ENCODE measurements around the gene DEFB110. TPM values are rescaled to one million over a fixed set of nuclear protein-coding genes. Genes with fewer than 3 reads are reported as not detected.

The DEFB110 gene
- total and polyA plus RNA-seq, 2 donors (not counting 1 experiment from before 2014, with no cell fraction given): not detected

GRCh38 chr6:50007819-50008218 lies 14.0 kb downstream of the DEFB110 start:
- Histone ChIP-seq H4K20me1 (ENCODE audit: control insufficient read depth, extremely low read depth, insufficient read depth, low read length) (no peaks in the 10 kb centered on the region), H3K27ac (ENCODE audit: insufficient read depth, low read length) (no peak overlapping the region), H3K9me3 (ENCODE audit: control insufficient read depth, insufficient read depth, low read depth, low read length) (no peaks in the 10 kb centered on the region), H3K9ac (ENCODE audit: insufficient read depth, low read length) (no peak overlapping the region), H3K4me3 (replicated peaks in 1 of 4; ENCODE audit: control extremely low read depth in 1 of 4, insufficient read depth in 1 of 4, low read depth in 3 of 4, low read length in 4 of 4) (no peak overlapping the region), H3K27me3 (ENCODE audit: control insufficient read depth, insufficient read depth, low read length) (no peaks in the 10 kb centered on the region), H3K4me2 (ENCODE audit: extremely low read depth, insufficient read depth, low read length) (no peak overlapping the region), H2AFZ (ENCODE audit: low read length) (no peak overlapping the region), H3K79me2 (ENCODE audit: control insufficient read depth, insufficient read depth, low read length) (no peaks in the 10 kb centered on the region), H3K36me3 (ENCODE audit: control insufficient read depth, insufficient read depth, low read length) (no peaks in the 10 kb centered on the region), H3K4me1 (ENCODE audit: control insufficient read depth, extremely low read depth, insufficient read depth, low read length) (no peaks in the 10 kb centered on the region)
- DNase-seq (ENCODE audit: low read depth in 2 of 2): peak; percentile 32 to 71
- TF ChIP-seq CTCF (conservative IDR thresholded peaks at IDR 0.05 in 1 of 2, IDR thresholded peaks at IDR 0.05 in 1 of 2; ENCODE audit: low read depth in 1 of 2, low read length in 2 of 2) (no peak), EZH2 (IDR thresholded peaks at IDR 0.05; ENCODE audit: low read length, missing control alignments) (no peak)

- no peaks in the 10 kb centered on the region for H3K4me1 ChIP-seq (ENCODE audit: control insufficient read depth, extremely low read depth, insufficient read depth, low read length)
- H3K4me2 ChIP-seq (ENCODE audit: extremely low read depth, insufficient read depth, low read length): no peak overlapping the region
- no peak for DNase-seq (ENCODE audit: low read depth in 2 of 2)
- no peak overlapping the region for H3K27ac ChIP-seq (ENCODE audit: insufficient read depth, low read length)
- no peaks in the 10 kb centered on the region for H4K20me1 ChIP-seq (ENCODE audit: control insufficient read depth, extremely low read depth, insufficient read depth, low read length)
- no peak overlapping the region for H3K4me3 ChIP-seq (replicated peaks in 1 of 4; ENCODE audit: control extremely low read depth in 1 of 4, insufficient read depth in 1 of 4, low read depth in 3 of 4, low read length in 4 of 4)
- no peak overlapping the region for H2AFZ ChIP-seq (ENCODE audit: low read length)
- H3K36me3 ChIP-seq (ENCODE audit: control insufficient read depth, insufficient read depth, low read length): no peaks in the 10 kb centered on the region
- no peaks in the 10 kb centered on the region for H3K27me3 ChIP-seq (ENCODE audit: control insufficient read depth, insufficient read depth, low read length)
- no peak overlapping the region for H3K9ac ChIP-seq (ENCODE audit: insufficient read depth, low read length)
- no peaks in the 10 kb centered on the region for H3K79me2 ChIP-seq (ENCODE audit: control insufficient read depth, insufficient read depth, low read length)
- TF ChIP-seq EZH2 (IDR thresholded peaks at IDR 0.05; ENCODE audit: low read length, missing control alignments) (no peak), CTCF (conservative IDR thresholded peaks at IDR 0.05 in 1 of 2, IDR thresholded peaks at IDR 0.05 in 1 of 2; ENCODE audit: low read depth in 1 of 2, low read length in 2 of 2) (no peak)
- no peaks in the 10 kb centered on the region for H3K9me3 ChIP-seq (ENCODE audit: control insufficient read depth, insufficient read depth, low read depth, low read length)
These were observed 18.7 kb downstream of the DEFB110 start for GRCh38 chr6:50003139-50003538.

GRCh38 chr6:49995278-49995677 lies 26.5 kb downstream of the DEFB110 start:
- no peak overlapping the region for H3K4me3 ChIP-seq (replicated peaks in 1 of 4; ENCODE audit: control extremely low read depth in 1 of 4, insufficient read depth in 1 of 4, low read depth in 3 of 4, low read length in 4 of 4)
- DNase-seq (ENCODE audit: low read depth in 2 of 2): no peak
- no peaks in the 10 kb centered on the region for H3K9me3 ChIP-seq (ENCODE audit: control insufficient read depth, insufficient read depth, low read depth, low read length)
- no peak overlapping the region for H3K27ac ChIP-seq (ENCODE audit: insufficient read depth, low read length)
- no peaks in the 10 kb centered on the region for H3K79me2 ChIP-seq (ENCODE audit: control insufficient read depth, insufficient read depth, low read length)
- H3K9ac ChIP-seq (ENCODE audit: insufficient read depth, low read length): no peak overlapping the region
- no peak overlapping the region for H2AFZ ChIP-seq (ENCODE audit: low read length)
- no peaks in the 10 kb centered on the region for H3K27me3 ChIP-seq (ENCODE audit: control insufficient read depth, insufficient read depth, low read length)
- H4K20me1 ChIP-seq (ENCODE audit: control insufficient read depth, extremely low read depth, insufficient read depth, low read length): no peaks in the 10 kb centered on the region
- no peak for TF ChIP-seq CTCF (conservative IDR thresholded peaks at IDR 0.05 in 1 of 2, IDR thresholded peaks at IDR 0.05 in 1 of 2; ENCODE audit: low read depth in 1 of 2, low read length in 2 of 2)
- no peak for TF ChIP-seq EZH2 (IDR thresholded peaks at IDR 0.05; ENCODE audit: low read length, missing control alignments)
- no peaks in the 10 kb centered on the region for H3K4me1 ChIP-seq (ENCODE audit: control insufficient read depth, extremely low read depth, insufficient read depth, low read length)
- no peak overlapping the region for H3K4me2 ChIP-seq (ENCODE audit: extremely low read depth, insufficient read depth, low read length)
- H3K36me3 ChIP-seq (ENCODE audit: control insufficient read depth, insufficient read depth, low read length): no peaks in the 10 kb centered on the region
